Measurements from ENCODE around the gene MYL5. TPM values are rescaled to one million over a fixed set of nuclear protein-coding genes. Genes with fewer than 3 reads are reported as not detected.

The MYL5 gene
- total and polyA plus RNA-seq, 2 experiments from 2014 or later, result 21.9 to 24.5 TPM

DNA sequence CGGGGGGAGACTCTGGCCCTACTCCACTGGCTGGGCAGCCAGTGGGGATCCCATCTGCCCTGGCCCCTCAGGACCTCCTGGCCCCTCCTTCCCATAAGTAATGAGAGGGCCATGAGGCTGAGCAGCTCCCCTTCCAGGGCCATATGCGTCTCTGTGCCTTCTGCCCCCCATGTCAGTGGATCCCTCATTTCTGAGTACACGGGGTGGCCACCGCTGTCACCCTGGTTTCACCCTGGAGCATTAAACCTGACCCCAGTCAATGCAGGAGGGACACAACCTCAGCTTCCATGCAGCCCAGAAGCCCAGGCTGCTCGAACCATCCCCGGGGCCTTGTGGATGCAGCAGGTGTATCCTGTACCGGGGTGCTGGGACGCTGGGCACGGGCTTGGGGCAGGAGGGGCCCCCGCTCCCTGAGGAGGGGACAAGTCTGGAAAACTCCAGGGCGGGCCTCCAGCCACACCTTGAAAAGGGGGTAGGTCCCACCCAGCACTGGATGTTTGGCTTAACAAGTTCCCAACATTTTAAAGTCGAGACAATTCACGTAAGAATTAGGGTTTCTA, 24.5 kb upstream of the MYL5 start:
- Histone ChIP-seq H3K9me3 (ENCODE audit: low read depth) (no peaks in the 10 kb centered on the region), H3K4me1 (ENCODE audit: insufficient read depth) (no peaks in the 10 kb centered on the region), H3K36me3 (ENCODE audit: low read depth) (no peaks in the 10 kb centered on the region), H3K9me2 (ENCODE audit: insufficient read depth) (no peaks in the 10 kb centered on the region), H3K27me3 (replicated peaks; ENCODE audit: insufficient read depth) (no peaks in the 10 kb centered on the region), H3F3A (ENCODE audit: insufficient read depth) (no peaks in the 10 kb centered on the region), H4K20me1 (ENCODE audit: insufficient read depth) (no peaks in the 10 kb centered on the region), H3K9ac (no peak overlapping the region), H3K4me2 (ENCODE audit: unreplicated experiment) (no peak overlapping the region), H2AFZ (no peak overlapping the region), H3K79me2 (ENCODE audit: insufficient read depth) (no peaks in the 10 kb centered on the region), H3K27ac (no peak overlapping the region), H3K4me3 (no peak overlapping the region)
- 47 to 53% methylated on average over 12 to 13 of the region's 13 CpGs for WGBS, 2 experiments (ENCODE audit: low coverage in 1 of 2, low lambda C conversion rate in 2 of 2, missing lambda C conversion rate in 2 of 2)
- DNase-seq, result no peak
- in situ Hi-C loops (cut with MboI), result no loop called here
- TF ChIP-seq EZH2 (IDR thresholded peaks at IDR 0.05; ENCODE audit: insufficient read depth, poor library complexity, severe bottlenecking), result no peak
- TF ChIP-seq EZH2phosphoT487 (IDR thresholded peaks at IDR 0.05; ENCODE audit: insufficient read depth, low read depth), result no peak

DNA sequence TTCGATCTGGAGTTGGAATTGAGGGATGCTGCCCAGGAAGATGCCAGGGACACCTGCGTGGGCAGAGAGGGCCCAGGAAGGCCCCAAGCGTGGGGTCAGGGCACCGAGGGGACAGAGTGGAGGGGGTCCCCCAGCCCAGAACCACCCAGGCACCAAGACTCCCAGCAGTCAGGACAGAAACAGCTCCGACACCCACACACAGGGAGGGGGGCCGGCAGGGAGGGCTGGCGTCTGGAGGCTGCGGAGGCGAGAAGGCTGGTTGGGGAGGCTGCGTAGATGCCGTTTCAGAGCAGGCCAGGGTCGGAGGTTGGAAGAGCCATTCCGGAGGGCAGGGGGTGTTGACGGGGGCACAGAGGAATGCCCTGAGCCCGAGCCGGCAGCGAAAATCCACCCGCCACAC, 23.9 kb upstream of the MYL5 start:
- Histone ChIP-seq H3K36me3 (ENCODE audit: low read depth) (no peaks in the 10 kb centered on the region), H3K27ac (no peak overlapping the region), H3K9me3 (ENCODE audit: low read depth) (no peaks in the 10 kb centered on the region), H2AFZ (no peak overlapping the region), H3F3A (ENCODE audit: insufficient read depth) (no peaks in the 10 kb centered on the region), H3K79me2 (ENCODE audit: insufficient read depth) (no peaks in the 10 kb centered on the region), H3K9me2 (ENCODE audit: insufficient read depth) (no peaks in the 10 kb centered on the region), H3K4me2 (ENCODE audit: unreplicated experiment) (no peak overlapping the region), H3K4me1 (ENCODE audit: insufficient read depth) (no peaks in the 10 kb centered on the region), H3K4me3 (no peak overlapping the region), H3K27me3 (replicated peaks; ENCODE audit: insufficient read depth) (no peaks in the 10 kb centered on the region), H4K20me1 (ENCODE audit: insufficient read depth) (no peaks in the 10 kb centered on the region), H3K9ac (no peak overlapping the region)
- 52 to 55% methylated on average over 18 of the region's 18 CpGs for WGBS, 2 experiments (ENCODE audit: low coverage in 1 of 2, low lambda C conversion rate in 2 of 2, missing lambda C conversion rate in 2 of 2)
- no peak for DNase-seq
- in situ Hi-C loops (cut with MboI), result no loop called here
- TF ChIP-seq EZH2phosphoT487 (IDR thresholded peaks at IDR 0.05; ENCODE audit: insufficient read depth, low read depth), result no peak
- TF ChIP-seq EZH2 (IDR thresholded peaks at IDR 0.05; ENCODE audit: insufficient read depth, poor library complexity, severe bottlenecking), result no peak

DNA sequence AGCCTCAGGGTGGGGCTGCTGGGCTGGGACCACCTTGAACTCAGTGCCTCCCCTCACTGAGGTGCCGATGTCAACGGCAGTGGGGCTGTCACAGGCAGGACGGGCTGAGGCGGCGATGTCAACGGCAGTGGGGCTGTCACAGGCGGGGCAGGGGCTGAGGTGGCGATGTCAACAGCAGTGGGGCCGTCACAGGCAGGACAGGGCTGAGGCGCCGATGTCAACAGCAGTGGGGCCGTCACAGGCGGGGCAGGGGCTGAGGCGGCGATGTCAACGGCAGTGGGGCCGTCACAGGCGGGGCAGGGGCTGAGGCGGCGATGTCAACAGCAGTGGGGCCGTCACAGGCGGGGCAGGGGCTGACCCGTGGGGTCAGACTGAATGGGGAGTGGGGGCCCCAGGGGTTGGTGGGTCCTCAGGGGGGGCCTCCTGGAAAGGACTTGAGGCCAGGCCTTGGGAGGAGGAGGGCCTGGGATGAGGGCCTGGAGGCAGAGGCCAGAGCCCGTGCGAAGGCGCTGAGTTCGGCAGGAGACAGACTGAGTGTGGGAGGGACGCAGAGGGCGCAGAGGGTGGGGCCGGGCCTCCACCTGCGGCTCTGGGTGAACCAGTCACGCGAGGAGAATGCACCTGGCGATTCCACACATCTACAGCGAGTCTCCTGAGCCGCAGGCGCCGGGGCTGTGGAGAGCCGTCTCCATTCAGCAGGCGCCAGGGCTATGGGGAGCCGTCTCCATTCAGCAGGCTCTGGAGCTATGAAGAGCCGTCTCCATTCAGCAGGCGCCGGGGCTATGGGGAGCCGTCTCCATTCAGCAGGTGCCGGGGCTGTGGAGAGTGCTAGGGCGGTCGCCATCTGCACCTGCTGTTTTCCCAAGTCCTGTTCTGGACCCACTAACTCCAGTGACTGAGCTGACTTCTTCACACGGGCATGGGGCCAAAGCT, 23.1 kb upstream of the MYL5 start:
- 26 to 37% methylated on average over 17 to 44 of the region's 49 CpGs for WGBS, 2 experiments (ENCODE audit: low coverage in 1 of 2, low lambda C conversion rate in 2 of 2, missing lambda C conversion rate in 2 of 2)
- no peaks in the 10 kb centered on the region for H3K9me2 ChIP-seq (ENCODE audit: insufficient read depth)
- DNase-seq, result no peak
- H3K4me3 ChIP-seq, result no peak overlapping the region
- no peak overlapping the region for H2AFZ ChIP-seq
- no peak overlapping the region for H3K27ac ChIP-seq
- H3K9ac ChIP-seq, result no peak overlapping the region
- no peaks in the 10 kb centered on the region for H3K36me3 ChIP-seq (ENCODE audit: low read depth)
- no peak overlapping the region for H3K4me2 ChIP-seq (ENCODE audit: unreplicated experiment)
- no peaks in the 10 kb centered on the region for H3F3A ChIP-seq (ENCODE audit: insufficient read depth)
- in situ Hi-C loops (cut with MboI), result no loop called here
- H3K79me2 ChIP-seq (ENCODE audit: insufficient read depth), result no peaks in the 10 kb centered on the region
- no peaks in the 10 kb centered on the region for H3K4me1 ChIP-seq (ENCODE audit: insufficient read depth)
- H3K27me3 ChIP-seq (replicated peaks; ENCODE audit: insufficient read depth), result no peaks in the 10 kb centered on the region
- TF ChIP-seq EZH2 (IDR thresholded peaks at IDR 0.05; ENCODE audit: insufficient read depth, poor library complexity, severe bottlenecking) (no peak), EZH2phosphoT487 (IDR thresholded peaks at IDR 0.05; ENCODE audit: insufficient read depth, low read depth) (no peak)
- H4K20me1 ChIP-seq (ENCODE audit: insufficient read depth), result no peaks in the 10 kb centered on the region
- no peaks in the 10 kb centered on the region for H3K9me3 ChIP-seq (ENCODE audit: low read depth)

DNA sequence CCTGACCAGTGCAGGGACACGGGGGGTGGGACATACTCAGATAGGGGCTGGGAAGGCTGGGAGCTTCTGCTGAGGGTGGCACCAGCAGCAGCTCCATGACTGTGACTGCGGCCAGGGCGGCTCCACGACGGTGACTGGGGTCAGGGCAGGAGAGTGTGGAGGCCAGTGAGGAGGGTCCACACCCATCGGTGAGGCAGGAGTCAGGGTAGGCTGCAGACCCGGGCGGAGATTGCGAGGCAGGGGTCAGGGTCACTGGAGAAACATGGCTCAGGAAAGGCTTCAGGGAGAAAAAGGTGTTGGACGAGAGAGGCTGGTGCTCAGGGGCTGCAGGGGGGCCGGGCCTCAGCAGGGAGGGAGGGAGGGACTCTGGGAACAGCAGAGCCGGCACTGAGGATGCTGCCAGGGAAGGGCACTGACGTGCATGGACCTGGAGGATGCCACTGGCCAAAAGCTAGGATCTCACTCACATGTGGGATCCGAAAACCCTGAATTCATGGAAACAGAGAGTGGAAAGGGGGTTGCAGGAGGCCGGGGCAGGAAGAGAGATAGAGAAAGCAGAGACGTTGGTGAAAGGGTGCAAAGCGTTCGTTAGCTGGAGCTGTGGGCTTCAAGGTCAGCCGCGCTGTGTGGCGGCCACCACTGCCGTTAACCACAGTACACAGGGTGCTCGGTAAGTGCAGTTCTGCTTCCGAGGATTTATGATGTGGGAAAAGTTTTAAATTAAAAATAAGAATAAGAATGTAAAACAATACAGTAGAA, 22.3 kb upstream of the MYL5 start:
- Histone ChIP-seq H3K4me1 (ENCODE audit: insufficient read depth) (no peaks in the 10 kb centered on the region), H3K9me3 (ENCODE audit: low read depth) (no peaks in the 10 kb centered on the region), H2AFZ (no peak overlapping the region), H3K9me2 (ENCODE audit: insufficient read depth) (no peaks in the 10 kb centered on the region), H3K9ac (no peak overlapping the region), H3K27me3 (replicated peaks; ENCODE audit: insufficient read depth) (no peaks in the 10 kb centered on the region), H3K79me2 (ENCODE audit: insufficient read depth) (no peaks in the 10 kb centered on the region), H3K36me3 (ENCODE audit: low read depth) (no peaks in the 10 kb centered on the region), H3K4me2 (ENCODE audit: unreplicated experiment) (no peak overlapping the region), H3K27ac (no peak overlapping the region), H3F3A (ENCODE audit: insufficient read depth) (no peaks in the 10 kb centered on the region), H3K4me3 (no peak overlapping the region), H4K20me1 (ENCODE audit: insufficient read depth) (no peaks in the 10 kb centered on the region)
- TF ChIP-seq EZH2phosphoT487 (IDR thresholded peaks at IDR 0.05; ENCODE audit: insufficient read depth, low read depth) (no peak), EZH2 (IDR thresholded peaks at IDR 0.05; ENCODE audit: insufficient read depth, poor library complexity, severe bottlenecking) (no peak)
- WGBS, 2 experiments (ENCODE audit: low coverage in 1 of 2, low lambda C conversion rate in 2 of 2, missing lambda C conversion rate in 2 of 2), result 43 to 45% methylated on average over 23 to 24 of the region's 24 CpGs
- DNase-seq, result no peak
- in situ Hi-C loops (cut with MboI), result no loop called here
